Measurements from ENCODE around the gene FAM181B.
"Not testable (repeated sequence)": the region's sequence is repeated elsewhere in the genome, so short reads cannot be mapped to it uniquely, and the experiment has no call there.

The FAM181B gene

DNA sequence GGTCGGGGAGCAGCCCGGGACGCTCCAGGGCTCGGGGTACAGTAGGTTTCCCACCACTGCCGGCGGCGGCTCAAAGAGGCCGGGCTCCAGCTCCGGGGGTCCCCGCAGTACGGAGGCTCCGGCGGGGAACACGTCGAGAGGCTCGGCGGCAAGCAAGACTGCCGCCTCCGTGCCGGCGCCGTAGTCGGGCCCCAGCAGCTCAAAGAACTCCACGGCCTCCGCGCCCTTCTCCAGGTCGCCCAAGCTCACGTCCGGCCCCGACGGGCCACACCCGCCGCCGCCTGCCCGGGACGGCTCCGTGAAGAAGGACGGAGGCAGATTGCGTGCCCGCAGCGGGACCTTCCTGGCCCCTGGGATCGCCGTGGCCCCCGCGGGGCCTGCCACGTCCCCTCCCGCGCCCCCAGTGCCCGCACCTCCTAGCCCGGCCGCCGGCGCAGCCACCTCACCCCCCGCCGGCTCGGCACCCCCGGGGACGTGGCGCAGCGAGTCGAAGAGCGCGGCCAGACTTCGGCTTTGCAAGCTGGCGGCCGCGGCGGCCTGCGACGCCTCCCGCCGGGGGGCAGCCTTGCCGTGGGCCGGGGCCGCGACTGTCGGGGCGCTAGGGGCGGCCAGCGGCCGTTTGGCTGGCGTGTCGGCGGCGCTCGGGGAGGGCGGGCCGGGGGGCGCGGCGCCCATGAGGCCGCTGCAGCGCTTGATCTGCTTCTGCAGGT is 775 bp downstream of the FAM181B start:
- DNase-seq (ENCODE audit: low read depth in 2 of 2) = no peak

DNA sequence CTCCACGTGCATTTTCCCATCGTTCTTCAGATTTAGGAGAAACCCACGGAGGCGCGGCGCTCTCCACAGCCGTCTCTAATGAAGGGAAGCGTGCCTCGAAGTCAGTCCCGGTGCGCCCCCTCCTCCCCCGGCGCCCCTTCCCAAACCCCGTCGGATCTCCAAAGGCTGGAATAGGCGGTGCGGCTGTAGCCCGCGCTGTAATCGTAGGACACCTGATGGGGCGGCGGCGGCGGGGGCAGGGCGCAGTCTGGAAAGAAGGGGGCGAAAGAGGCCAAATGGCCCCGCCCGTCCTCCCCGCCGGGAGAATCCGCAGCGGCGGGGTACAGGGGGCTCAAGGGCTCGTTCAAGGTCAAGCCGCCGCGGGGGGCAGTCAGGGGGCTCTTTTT is 1.3 kb downstream of the FAM181B start:
- no peak for DNase-seq (ENCODE audit: low read depth in 2 of 2)

DNA sequence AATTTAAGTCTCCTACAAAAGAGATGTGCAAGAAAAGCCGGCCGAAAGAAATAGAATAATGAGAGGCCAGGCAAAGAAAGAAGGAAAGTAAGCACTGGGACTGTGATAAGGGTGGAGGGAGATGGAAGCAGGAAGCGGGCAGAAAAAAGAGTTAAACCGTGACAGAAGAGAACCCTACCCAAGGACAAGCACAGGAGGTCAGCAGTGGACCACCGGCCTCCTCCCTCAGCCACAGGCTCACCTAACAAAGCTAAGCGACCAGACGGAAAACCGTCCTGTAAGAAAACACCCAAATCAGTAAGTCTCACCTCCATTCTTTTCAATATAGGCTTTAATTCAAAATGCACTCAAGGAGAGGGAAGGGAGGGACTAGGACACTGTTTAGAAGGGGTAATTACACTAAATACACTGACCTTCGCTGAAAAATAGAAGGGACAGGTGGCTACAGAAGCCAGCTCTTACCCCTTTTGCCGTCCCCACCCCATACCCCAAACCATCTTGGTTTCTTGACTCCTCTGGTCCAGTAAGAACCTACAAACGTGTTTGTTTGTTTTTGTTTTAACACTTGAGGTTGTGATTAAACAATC is 1.9 kb downstream of the FAM181B start:
- DNase-seq (ENCODE audit: low read depth in 2 of 2) = no peak

DNA sequence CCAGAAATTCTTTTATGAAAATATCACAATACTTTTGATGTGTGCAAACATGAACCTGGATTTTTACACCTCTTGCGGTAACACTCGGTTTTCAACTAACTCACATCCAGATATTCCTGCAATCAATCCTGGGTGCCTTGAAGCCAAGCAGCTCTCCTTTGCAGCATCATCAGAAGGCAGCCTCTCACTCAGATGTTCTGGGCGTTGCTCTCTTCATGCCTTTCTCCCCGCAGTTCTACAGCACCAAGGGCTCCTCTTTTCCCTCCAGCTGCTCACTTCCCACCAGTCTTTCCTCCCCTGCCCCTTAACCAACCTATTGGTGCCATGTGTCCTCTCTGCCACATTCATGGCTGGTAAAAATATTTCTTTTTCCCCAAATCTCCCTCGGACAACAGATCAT is 2.9 kb downstream of the FAM181B start:
- DNase-seq (ENCODE audit: low read depth in 2 of 2) = no peak

DNA sequence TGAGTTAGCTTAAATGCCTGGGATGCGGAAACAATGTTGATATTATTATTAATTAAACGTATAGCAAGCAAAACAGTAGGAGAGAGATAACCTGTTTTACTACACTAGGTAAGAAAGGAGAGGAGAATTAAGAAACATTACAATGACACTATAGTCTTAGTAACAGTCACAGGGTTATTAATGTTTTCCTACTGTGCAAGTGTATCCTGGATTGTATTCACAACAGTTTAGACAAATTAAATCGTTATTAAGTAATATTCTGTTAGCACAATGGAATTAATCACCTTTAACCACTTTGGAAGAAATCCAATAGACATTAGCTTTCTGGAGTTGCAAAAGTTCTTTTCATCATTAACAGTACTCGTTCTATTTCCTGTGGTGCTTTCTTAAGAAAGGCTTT is 3.4 kb downstream of the FAM181B start:
- no peak for DNase-seq (ENCODE audit: low read depth in 2 of 2)

DNA sequence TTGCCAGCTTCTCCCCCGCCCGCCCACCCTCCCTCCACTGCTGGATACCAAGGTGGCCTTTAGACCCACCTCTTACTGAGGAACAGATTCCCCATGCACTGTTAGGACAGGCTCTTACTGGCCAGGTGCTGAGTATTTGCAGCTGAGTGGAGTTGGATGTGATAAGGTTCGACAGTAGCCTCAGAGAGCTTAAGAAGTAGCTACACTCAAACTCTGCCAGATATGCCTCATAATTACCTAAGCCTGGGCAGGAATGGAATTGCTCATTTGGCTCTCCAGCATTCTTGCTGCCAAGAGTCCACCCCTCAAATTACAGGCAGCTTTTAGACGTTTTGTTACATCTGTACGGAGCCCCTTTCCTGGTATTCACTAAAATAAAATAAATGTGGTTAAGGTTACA is 9.6 kb downstream of the FAM181B start:
- DNase-seq (ENCODE audit: low read depth in 2 of 2) = no peak

DNA sequence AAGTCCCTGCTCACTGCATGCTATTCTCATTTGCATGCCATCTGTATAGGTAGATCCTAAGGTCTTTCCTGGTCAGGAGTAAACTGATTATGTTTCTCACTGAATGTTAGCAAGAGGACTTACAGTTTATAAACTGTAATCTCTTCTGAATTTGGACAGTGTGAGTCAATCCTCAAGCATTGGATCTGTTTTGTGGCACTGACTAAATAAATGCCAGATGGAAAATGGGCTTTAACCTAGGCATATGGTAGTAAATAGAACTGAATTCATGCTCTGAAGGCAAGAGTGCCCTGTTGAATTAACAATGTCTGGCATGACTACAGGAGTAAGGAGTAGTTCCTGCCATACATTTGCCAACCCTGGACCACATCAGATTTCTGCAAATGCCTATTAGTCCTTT is 11.4 kb downstream of the FAM181B start:
- DNase-seq (ENCODE audit: low read depth in 2 of 2) = no peak

DNA sequence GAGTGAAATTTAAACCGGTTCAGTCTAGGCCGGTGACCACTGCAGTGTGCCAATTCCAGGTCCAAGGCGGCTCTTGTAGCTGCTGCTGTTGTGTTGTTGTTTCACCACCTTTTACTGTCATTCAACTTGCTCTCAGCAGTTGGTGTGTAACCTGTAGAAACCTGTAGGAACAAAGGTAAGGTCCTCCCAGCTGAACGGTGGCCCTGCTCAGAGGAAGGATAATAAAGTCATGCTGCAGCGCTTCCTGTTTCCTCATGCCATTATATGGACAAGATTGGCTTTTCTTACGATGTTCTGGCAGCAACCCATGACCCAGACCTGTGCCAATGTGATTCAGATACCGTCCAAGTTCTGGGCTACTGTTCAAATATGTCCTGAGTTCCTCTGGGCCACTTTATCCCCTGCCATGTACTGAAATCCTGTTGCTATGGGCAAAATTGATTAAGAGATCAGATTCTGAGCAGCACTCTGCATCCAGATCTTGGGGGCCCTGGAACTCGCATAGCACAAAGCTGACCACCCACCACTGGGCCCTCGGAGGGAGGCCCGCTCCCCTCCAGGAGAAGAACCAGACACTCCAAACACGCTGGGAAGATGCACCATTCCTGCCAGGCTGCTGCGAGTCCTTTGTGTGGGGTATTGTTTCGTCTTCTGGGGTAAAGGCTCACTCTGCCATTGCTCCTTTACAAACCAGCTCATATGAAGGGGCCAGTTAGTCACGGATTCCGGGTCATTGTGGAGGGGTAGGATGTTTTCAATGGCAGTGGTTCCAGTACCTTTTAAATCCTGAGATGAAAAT is 13.2 kb downstream of the FAM181B start:
- DNase-seq (ENCODE audit: low read depth in 2 of 2) = no peak

DNA sequence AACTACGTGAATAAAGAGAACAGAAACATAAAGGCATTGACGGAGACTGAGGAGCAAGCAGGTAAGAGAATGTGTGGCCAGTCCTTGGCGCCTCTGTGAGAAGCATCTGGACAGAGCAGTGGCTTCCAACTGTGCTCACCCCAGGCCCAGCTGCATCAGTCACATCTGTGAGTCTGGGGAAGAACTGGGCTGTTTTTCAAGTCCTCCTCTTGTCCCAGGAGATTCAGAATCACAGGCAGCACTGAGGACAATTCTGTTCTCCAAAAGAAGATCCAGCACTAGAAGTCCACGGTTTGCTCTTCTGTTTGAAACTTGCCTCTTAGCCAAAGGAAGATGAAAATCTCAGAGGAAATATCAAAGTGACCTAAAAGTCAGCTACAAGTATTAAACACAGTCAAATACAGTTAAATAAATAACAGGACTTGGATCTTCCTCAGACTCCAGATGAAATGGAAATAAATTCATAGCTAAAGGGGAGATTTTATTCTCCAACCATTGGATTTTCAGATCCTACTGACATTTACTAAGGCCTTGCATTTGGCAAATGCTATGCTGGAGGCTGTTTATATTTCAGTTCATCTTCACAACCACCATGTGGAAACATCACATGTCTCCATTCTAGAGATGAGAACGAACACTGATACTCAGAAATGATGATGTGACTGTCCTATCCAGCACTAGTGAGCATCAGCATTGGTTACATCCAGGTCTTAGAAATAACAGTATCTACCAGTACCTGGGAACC is 14.1 kb downstream of the FAM181B start:
- no peak for DNase-seq (ENCODE audit: low read depth in 2 of 2)

DNA sequence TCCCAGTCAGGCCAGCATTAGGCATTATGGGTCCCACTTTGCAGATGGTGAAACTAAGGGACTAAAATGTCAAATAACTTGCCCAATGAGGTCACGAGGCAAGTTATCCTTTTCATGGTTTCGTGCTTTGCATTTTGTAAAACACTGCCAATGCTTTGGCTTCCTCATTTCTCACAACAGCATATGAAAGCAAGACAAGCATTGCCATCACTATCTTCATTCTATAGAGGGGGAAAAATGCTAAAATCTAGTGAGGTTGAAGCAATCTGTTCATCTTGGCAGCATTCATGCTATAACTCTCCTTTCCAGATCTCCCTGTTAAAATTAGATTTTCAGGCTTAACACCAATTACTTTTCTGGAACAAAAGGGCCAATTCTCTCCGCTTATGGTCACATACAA is 14.8 kb downstream of the FAM181B start:
- DNase-seq (ENCODE audit: low read depth in 2 of 2) = no peak

DNA sequence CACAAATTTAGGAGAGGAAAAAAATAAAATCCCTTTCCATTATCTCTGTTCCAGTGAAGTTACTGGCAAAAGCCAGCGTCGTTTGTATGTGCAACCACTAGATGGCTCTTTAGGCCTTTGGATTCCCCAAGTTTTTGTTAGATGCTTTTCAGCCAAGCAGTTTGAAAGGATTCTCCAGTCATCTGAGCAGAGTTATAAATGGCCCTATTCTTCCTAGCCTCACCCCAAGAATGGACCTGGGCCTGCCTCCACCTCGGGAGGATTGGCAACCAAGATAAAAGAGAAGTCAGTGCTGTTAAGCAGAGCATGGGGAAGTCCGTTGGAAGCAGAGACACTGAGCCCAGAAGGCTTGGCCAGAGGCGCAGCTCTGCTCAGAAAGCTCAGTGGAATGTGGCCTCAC is 15.4 kb downstream of the FAM181B start:
- DNase-seq (ENCODE audit: low read depth in 2 of 2) = no peak

DNA sequence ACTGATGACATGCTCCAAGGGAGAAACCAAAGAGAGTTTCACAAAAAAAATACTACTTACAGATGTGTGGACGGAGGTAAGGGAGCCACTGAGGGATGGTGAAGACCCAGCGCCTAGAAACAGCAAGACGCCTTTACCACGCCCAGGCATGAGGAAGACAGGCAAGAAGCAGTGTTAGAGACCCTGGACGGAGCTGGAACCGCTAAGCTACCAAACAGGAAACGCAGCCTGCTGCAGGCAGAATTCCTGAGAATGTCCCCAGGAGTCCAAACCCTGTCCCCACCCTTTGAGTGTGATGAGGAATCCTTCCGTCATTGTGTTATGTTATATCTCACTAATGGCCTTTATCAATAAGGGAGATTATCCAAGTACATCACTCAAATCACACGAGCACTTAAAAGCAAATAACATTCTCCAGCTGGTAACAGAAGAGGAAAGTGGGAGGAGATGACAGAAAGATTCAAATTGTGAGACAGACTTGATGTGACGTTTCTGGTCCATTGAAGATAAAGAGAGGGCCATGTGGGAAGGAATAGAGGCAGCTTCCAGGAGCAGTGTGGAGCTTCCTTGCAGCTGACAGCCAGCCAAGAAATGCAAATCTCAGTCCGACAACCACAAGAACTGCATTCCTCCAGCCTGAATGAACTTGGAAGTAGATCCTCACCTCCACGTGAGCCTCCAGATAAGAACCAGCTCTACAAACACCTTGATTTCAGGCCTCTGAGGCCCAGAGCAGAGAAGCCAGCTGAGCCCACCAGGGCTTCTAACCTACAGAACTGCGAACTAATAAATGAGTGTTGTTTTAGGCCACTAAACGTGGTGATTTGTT is 19.1 kb downstream of the FAM181B start:
- no peak for DNase-seq (ENCODE audit: low read depth in 2 of 2)

DNA sequence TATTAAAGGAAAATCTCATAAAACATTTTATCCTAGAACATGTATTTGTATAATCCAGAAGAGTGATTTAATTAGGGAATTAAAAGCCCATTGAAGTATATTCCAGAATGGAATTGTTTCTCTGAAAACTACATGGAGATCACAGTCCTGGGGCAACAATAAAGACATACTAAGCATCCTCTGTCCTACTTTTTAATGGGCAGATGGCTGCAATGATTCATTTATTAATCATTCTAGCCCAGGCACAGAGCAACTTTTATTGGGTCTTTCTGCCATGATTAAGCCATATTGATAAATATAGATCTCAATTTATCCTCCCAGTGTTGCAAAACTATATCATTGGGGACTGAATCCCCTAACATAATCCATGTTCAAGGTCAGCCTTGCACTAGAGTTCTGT is 22.0 kb downstream of the FAM181B start:
- DNase-seq (ENCODE audit: low read depth in 2 of 2) = no peak

DNA sequence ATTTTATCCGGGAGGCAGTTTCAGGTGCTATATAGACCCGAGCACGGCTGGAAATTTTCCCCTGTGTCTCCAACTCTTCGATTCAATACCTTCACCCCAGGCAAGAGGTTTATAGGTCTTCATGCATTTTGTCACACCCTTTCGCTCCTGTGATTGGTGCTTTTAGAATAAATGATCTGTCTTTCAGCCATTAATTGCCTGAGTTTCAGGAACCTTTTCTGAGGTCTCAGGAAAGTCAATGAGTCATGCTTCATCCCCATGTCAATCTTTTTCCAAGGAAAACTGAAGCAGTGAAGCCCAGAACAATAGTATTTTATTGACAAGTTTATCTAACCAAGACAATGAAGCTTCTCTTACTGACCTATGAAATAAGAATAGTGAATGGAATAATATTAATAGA is 29.9 kb downstream of the FAM181B start:
- DNase-seq (ENCODE audit: low read depth in 2 of 2) = no peak

DNA sequence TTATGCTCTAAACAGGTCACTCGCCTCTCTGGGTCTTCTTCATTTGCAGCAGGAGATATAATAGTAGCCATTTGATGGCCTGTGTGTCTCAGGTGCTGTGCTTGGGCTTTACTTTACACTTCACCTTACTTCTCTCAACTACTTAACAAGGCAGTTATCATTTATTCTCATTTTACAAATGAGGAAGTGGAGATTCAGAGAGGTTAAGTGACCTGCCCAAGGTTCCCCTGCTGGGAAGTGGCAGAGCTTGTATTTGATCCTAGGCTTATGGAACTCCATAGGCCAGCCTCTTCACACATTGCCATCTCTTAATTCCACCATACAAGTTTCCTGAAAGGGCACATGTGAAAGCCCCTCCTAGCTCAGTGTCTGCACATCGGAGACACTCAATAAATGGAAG is 30.4 kb downstream of the FAM181B start:
- no peak for DNase-seq (ENCODE audit: low read depth in 2 of 2)

DNA sequence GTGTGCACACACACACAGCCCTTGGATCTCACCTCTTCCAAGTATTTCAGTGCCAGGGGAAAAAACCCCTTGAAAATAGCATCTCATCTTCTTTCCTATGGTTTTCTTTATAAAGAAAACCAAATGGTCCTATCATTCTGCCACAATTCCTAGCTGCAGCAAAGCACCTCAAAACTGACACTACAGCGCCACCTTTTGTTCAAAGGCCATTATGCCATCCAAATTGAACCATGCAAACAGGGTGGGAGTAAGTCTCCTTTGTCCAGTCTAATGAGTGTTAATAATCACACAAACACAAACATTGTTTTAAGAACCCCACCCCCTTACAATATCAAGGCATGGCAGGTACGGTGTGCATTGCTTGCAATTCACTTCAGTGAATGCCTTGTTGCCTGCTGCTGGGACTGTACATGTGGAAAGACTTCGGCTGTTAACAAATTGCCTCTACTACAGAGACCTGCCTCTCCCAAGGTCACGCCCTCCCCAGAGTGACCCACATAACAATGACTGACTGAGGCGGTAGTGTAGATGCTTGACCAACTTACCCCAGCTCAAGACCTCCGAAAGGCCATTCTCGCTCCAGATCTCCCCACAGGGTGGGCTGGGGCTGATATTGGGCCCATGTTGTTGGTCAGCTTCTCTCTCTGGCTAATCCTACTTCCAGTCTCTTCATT is 31.7 kb downstream of the FAM181B start:
- DNase-seq (ENCODE audit: low read depth in 2 of 2) = no peak

DNA sequence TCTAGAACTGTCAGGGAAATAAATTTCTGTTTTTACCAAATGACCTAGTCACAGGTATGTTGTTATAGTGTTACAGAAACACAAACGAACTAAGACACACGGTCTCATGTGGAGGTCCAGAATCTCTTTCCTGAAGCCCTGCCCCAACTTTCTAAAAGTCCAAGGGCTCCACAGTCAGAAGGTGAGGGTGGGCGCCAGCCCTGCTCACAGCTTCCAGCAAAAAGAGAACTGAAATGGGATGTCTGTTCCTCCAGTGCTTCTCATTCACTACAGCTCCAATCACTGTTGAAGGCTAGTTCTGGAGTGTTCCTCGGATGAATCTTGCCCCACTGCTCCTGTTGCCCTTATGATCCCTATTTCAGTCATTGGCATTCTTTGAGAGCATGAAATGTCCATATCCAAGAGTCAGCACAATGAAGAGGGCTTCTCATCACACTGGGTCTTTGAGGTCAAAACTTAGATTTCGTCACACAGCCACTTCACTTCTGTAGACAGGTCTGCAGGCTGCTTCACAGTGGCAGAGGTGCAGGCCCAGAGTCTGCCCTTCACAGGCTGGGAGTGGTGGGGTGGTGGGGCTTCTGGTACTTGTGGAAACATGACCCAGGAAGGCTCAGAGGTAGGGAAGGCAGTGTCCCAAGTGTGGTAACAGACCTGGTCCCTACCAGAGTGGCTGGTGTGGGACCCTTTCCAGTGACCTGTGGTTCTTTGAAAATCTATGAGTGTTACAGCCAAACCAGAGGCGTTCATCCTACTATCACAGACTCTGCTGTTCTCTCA is 34.9 kb downstream of the FAM181B start:
- DNase-seq (ENCODE audit: low read depth in 2 of 2) = no peak

DNA sequence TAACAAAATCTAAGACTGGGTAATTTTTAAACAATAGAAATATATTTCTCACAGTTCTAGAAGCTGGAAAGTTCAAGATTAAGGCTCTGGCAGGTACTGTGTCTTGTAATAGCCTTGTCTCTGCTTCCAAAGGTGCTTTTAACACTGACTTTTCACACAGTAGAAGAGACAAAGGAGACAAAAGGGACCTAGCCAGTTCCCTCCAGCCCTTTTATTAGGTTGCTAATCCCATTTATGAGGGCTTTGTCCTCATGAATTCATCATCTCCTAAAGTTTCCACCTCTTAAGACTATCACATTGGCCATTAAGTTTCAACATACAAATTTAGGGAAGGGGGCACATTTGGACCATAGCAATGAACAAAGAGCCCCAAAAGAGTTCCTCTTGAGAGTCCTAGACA is 40.7 kb downstream of the FAM181B start:
- no peak for DNase-seq (ENCODE audit: low read depth in 2 of 2)

DNA sequence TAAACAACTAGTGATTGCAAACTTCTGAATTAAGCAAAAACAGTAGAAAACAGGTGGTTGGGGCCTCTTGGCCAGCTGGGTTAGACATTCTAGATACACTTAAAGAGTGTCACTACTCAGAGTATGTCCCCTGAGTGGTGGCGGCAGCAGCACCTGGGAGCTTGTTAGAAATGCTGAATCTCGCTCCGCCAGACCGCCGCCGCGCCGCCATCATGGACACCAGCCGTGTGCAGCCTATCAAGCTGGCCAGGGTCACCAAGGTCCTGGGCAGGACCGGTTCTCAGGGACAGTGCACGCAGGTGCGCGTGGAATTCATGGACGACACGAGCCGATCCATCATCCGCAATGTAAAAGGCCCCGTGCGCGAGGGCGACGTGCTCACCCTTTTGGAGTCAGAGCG is 44.3 kb downstream of the FAM181B start:
- not testable (repeated sequence) for DNase-seq (ENCODE audit: low read depth in 2 of 2)

DNA sequence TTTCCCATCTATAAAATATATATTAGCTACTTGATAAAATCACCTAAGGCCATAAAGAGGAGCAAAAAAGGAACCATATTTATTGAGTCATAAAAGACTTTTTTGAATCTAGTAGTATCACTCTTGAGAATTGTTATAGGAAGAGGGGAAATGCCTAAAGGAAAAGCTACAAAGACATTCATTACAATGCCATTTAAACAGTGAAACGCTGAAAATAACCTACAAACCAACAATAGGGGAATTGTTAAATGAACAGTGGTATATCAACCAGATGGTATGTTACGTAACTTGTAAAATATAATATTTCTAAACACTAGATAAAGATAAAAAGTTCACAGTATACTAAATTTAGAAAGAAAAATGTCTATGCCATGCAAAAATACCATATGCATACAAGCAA is 47.5 kb downstream of the FAM181B start:
- no peak for DNase-seq (ENCODE audit: low read depth in 2 of 2)

All from activated CD8-positive, alpha-beta memory T cell treated with anti-CD3 and anti-CD28 coated beads for 4 hours (primary cell).